ENCODE measurements around the gene MRPS25. TPM values are rescaled to one million over a fixed set of nuclear protein-coding genes. Genes with fewer than 3 reads are reported as not detected.

MRPS25 gene
- total RNA-seq, 1 experiment from 2014 or later: 53.2 TPM

DNA sequence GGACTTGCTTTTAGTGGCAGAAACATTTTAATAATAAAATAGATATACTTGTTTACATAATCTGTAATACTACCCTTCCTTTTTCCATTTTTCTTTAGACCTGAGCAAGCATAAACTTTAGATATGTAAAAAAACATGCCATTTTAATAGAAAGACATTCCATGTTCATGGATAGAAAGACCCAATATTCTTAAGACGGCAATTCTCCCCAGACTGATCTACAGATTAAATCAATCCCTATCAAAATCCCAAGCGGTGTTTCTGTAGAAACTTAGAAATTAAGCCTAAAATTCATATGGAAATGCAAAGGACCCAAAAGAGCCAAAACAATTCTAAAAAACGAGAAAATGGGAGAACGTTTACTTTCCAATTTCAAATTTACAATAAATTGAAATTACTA, 11.6 kb downstream of the MRPS25 start:
- peaks cover 26 to 87% (median 70%) of the 10 kb centered on the region in 3 experiments; a peak in 6 of 7 replicates for H3K36me3 Mint-ChIP-seq (ENCODE audit: insufficient read depth in 1 of 3, low read depth in 3 of 3)
- H2BK15ac ChIP-seq (ENCODE audit: low read depth, low read length): no peak overlapping the region
- no peak overlapping the region for H3T11ph ChIP-seq (ENCODE audit: low read length)
- H4K5ac ChIP-seq (ENCODE audit: insufficient read length, low read depth, low read length): no peak overlapping the region
- peaks cover 6% of the 10 kb centered on the region; the same call in 1 of the 2 replicates for H3K79me2 ChIP-seq (ENCODE audit: insufficient read depth, low read length)
- H3K79me1 ChIP-seq (ENCODE audit: insufficient read depth, low read depth, low read length, poor library complexity, severe bottlenecking): no peaks in the 10 kb centered on the region
- H2AK5ac ChIP-seq (ENCODE audit: insufficient read length, low read length): no peak overlapping the region
- H3K23ac ChIP-seq (ENCODE audit: insufficient read length, low read depth, low read length): no peak overlapping the region
- H4K91ac ChIP-seq (ENCODE audit: insufficient read length, low read depth, low read length): no peak overlapping the region
- H3K14ac ChIP-seq (ENCODE audit: insufficient read depth, low read length): no peak overlapping the region
- H3K4ac ChIP-seq (ENCODE audit: low read depth, low read length): no peak overlapping the region
- H2BK12ac ChIP-seq (ENCODE audit: insufficient read length, low read depth, low read length): no peak overlapping the region
- H3K9me3 ChIP-seq (ENCODE audit: control insufficient read depth, low read depth, low read length): no peaks in the 10 kb centered on the region
- no peak overlapping the region for H4K8ac ChIP-seq (replicated peaks; ENCODE audit: insufficient read length, low read depth, low read length)
- no peaks in the 10 kb centered on the region for H3K27me3 ChIP-seq (ENCODE audit: insufficient read depth, low read length)
- no CpG with 5 or more reads among the region's 4 CpGs for WGBS (ENCODE audit: extremely low coverage, insufficient read length, low lambda C conversion rate)
- H2BK120ac ChIP-seq (ENCODE audit: low read depth, low read length, poor library complexity, severe bottlenecking): no peak overlapping the region
- H3K56ac ChIP-seq (ENCODE audit: insufficient read length, low read depth, low read length): no peak overlapping the region
- no peak overlapping the region for H2BK5ac ChIP-seq (ENCODE audit: insufficient read length, low read length)
- DNase-seq: no peak
- no peak overlapping the region for H2BK20ac ChIP-seq (ENCODE audit: low read depth, low read length, poor library complexity, severe bottlenecking)
- no peak overlapping the region; a peak in 1 of 7 replicates for H3K27ac Mint-ChIP-seq
- H3K9me3 Mint-ChIP-seq: no peaks in the 10 kb centered on the region
- peaks cover 7 to 10% of the 10 kb centered on the region in 2 experiments; a peak in 3 of 4 replicates for H3K4me1 Mint-ChIP-seq
- H3K18ac ChIP-seq (ENCODE audit: insufficient read length, low read depth, low read length): no peak overlapping the region
- H3K4me1 ChIP-seq (ENCODE audit: insufficient read depth, low read length): no peaks in the 10 kb centered on the region
- H3K4me2 ChIP-seq (ENCODE audit: insufficient read depth, insufficient read length, low read length): no peak overlapping the region
- no peak overlapping the region for H3K27ac ChIP-seq (ENCODE audit: insufficient read length, low read depth, low read length)
- no peaks in the 10 kb centered on the region for H3K23me2 ChIP-seq (ENCODE audit: insufficient read length, low read depth, low read length, poor library complexity, severe bottlenecking)
- H3K27me3 Mint-ChIP-seq (ENCODE audit: low read depth): no peaks in the 10 kb centered on the region
- H3K9ac ChIP-seq (ENCODE audit: extremely low read depth, insufficient read length, low read length): no peak overlapping the region
- peaks cover 2% of the 10 kb centered on the region for H4K20me1 ChIP-seq (ENCODE audit: control insufficient read depth, insufficient read depth, insufficient read length)
- H2AFZ ChIP-seq (ENCODE audit: low read length): no peak overlapping the region
- TF ChIP-seq, protein P1, sequence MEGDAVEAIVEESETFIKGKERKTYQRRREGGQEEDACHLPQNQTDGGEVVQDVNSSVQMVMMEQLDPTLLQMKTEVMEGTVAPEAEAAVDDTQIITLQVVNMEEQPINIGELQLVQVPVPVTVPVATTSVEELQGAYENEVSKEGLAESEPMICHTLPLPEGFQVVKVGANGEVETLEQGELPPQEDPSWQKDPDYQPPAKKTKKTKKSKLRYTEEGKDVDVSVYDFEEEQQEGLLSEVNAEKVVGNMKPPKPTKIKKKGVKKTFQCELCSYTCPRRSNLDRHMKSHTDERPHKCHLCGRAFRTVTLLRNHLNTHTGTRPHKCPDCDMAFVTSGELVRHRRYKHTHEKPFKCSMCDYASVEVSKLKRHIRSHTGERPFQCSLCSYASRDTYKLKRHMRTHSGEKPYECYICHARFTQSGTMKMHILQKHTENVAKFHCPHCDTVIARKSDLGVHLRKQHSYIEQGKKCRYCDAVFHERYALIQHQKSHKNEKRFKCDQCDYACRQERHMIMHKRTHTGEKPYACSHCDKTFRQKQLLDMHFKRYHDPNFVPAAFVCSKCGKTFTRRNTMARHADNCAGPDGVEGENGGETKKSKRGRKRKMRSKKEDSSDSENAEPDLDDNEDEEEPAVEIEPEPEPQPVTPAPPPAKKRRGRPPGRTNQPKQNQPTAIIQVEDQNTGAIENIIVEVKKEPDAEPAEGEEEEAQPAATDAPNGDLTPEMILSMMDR (conservative IDR thresholded peaks at IDR 0.05): no peak
- no peak overlapping the region for H3K4me3 Mint-ChIP-seq

Measured in H9 (cell line).